HG03139 (cell line): ENCODE data around the gene UTS2B.
A peak's percentile ranks its signal among the peaks of the same experiment; 100 is the strongest.

Experiments
- ATAC-seq: cut with Tn5 transposase; IDR thresholded peaks from one replicate; pipeline ENCODE4 v1.9.1; 2021; ENCODE audit not compliant: unreplicated experiment

UTS2B gene, protein sequence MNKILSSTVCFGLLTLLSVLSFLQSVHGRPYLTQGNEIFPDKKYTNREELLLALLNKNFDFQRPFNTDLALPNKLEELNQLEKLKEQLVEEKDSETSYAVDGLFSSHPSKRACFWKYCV

GRCh38 chr3:191329654-191330529 lies at the start of gene UTS2B:
UTS2B (minus strand) TSS chr3:191330526; CDS start chr3:191282189, 48,337 bp downstream.
- peak; percentile 29 for ATAC-seq

DNA sequence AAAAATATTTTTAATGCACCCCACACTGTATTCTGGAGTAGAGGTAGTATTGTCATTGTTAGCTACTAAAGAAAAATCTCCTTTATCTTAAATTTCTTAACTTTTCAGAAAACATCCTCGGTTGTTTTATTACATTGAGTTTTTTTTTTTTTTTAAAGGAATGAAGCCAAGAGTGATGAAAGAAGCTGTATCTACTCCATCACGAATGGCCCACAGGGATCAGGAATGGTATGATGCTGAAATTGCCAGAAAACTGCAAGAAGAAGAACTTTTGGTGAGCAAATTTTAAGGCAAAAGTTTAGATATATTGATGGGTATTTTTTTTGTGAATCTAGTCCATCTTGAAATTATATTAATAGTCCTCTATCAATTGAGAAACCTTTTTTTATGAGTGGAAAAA lies 49.7 kb upstream of the UTS2B start:
- no peak for ATAC-seq

DNA sequence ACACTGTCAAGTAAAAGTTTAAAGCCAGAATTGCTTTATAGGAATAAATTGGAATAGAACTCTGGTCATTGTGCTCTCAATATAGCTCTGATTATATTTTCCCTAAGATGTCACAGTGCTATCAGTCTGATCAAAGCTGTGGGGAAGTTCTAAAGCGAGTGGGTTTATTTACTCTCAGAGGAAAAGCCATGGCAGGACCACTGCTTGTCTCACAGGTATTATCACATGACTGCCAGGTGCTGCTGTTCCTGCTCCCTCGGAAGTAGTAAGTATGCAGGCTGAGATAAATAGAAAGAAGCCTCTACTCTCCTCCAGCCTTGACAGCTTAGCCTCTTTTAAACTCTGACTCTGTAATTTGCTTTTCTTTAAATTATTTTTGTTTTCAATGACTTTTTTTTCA lies 49.1 kb upstream of the UTS2B start:
- ATAC-seq, result no peak

DNA sequence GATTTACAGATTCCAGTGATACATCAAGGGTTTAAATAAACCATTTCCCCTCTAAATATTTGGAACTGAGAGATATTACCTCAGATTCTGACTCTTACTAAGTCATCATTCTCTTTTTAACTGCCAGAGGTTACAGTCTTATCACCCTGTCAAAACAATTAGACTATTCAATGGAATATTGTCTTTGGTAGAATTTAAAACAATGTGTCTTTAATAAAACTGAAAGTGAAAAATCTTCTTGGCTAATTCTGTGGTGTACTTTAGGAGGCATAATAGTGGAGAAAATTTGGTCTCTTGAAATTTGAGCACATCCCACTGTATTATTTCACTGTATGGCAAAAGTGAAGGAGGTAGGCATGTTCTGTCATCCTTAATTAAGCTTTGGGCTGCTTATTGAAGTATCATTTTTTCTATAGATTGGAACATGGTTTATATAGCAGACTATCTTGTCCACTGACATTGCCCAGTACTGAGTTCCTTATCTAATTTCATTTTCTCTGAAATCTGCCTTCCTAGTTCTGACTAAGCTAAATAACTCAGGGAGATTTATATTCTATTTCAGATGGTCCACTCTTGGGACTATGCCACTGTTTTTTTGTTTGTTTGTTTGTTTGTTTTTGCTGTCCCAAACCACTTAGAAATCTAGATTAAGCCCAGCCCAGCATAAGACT lies 48.0 kb upstream of the UTS2B start:
- ATAC-seq, result no peak

DNA sequence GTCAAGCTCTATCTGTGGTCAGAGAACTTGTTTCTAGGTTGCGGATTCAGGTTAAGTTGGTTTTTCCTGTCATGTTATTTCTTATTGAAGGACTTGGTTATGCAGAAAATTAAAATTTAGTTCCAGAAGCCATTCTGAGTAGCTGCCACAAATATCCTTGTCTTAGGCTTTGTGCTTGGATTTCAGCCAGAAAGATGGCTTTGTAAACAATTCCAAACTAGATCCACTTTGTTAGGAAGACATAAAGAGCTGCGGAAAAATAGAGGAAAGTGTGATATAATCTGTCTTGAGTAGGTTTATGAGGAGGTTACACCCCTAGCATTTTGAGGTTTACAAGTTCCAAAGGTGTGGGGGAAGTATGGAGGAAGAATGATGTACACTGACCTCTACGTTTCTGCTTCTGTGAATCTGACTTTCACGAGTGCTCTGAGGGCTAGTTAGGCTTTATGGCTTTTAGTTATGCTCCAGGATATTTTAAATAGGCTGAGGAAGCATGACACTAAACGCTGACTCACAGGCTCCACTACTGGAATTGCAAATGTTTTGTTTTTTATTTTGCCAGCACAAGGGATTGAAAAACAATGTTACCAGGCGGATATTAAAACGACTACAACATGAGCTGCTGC lies 46.3 kb upstream of the UTS2B start:
- no peak for ATAC-seq

- ATAC-seq, result no peak
These were observed 43.0 kb upstream of the UTS2B start for GRCh38 chr3:191373327-191373726.

- no peak for ATAC-seq
These were observed 41.8 kb upstream of the UTS2B start for GRCh38 chr3:191372122-191372521.

DNA sequence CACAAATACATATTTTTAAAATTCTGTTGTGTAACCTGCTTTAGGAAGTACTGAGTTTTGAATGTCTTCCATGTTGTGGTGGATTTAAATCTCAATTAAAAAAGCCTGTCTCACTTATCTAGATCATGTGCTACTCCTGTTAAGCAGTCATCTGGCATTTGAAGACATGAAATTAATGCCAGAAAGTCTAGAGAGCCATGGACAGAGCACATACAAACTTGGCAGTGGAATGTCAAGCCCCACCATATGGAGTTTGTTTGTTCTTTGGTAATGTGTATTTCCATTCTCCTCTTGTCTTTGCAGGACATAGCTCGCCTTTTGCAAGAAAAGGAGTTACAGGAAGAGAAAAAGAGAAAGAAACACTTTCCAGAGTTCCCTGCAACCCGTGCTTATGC lies 39.3 kb upstream of the UTS2B start:
- no peak for ATAC-seq

- no peak for ATAC-seq
These were observed 38.7 kb upstream of the UTS2B start for GRCh38 chr3:191368755-191369615.

DNA sequence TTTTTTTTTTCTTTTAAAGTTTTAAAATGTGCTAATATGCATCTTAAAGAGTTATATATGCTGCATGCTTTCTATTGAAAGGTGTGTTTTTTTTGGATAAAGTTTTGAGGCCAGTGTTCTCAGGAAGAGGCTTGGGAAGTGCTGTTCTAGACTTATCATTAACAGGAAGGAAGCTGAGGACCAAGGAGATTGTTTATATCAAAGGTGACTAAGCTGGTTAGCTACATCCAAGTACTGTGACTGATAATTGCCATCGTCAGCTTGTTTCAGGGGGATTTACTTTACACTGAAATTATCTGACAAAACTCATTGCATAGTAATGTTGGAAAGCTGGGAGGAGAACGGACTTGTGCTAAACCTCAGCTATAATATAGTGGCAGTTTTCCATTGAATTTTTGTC lies 36.3 kb upstream of the UTS2B start:
- no peak for ATAC-seq

- no peak for ATAC-seq
These were observed 32.9 kb upstream of the UTS2B start for GRCh38 chr3:191363221-191363620.

DNA sequence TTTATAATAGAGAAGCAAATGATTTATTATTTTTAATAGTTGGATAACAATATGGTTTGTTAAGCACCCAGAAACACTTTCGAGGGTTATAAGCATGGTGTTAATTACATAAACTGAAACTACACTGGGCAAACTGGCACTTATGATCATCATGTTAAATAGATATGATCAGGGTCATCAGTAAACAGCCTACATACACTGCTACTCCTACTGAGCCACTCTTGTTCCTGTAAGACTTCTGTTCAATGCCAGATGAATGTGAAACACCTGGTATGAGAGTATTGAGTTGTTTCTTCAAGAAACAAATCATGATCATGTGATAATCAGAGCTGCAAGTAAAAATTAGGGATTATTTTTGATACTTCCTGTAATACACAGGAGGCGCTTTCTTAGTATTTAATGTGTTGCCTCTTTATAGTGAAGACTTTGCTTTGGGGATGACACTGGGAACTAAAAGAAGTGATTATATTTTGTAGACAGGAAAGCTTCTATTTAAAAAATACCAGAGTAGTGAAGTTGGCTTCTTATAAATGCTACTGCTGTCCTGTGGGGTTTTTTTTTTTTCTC lies 32.3 kb upstream of the UTS2B start:
- no peak for ATAC-seq

GRCh38 chr3:191362037-191362436 lies 31.7 kb upstream of the UTS2B start:
- ATAC-seq, result no peak

DNA sequence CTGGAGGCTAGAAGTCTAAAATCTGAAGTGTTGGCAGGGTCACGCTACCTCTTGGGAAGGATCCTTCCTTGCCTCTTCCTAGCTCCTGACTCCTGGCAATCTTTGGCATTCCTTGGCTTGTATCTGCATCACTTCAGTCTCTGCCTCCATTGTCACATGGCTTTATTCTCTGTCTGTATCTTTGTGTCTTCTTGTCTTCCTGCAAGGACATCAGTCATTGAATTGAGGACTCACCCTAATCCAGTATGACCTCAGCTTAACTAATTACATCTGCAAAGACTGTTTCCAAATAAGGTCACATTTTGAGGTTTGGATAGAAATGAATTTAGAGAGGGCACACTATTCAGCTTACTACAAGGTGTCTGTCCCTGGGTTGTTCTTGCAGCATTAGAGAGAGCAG lies 31.1 kb upstream of the UTS2B start:
- ATAC-seq, result no peak

- ATAC-seq, result no peak
These were observed 30.3 kb upstream of the UTS2B start for GRCh38 chr3:191360620-191361019.

- no peak for ATAC-seq
These were observed 28.6 kb upstream of the UTS2B start for GRCh38 chr3:191358929-191359328.

GRCh38 chr3:191357909-191358308 lies 27.6 kb upstream of the UTS2B start:
- no peak for ATAC-seq

- ATAC-seq, result no peak
These were observed 26.5 kb upstream of the UTS2B start for GRCh38 chr3:191356631-191357439.

DNA sequence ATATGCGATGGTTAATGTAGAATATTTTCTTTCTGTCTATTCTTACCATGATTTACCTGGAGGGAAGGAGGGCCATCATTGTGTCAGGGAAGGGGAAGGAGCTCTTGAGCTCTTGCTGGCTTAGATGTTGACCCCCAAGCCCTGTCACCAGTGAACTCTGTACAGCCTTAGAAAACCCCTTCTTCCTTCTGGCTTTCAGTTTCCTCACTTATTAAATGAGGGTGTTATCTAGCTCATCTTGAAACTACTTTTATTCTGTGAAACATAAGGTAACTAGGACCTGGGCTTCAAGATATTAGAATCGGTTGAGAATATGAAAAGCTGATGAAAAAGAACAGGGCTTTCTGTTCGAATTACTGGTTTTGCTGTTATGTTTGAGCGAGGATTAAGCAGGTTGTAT lies 25.1 kb upstream of the UTS2B start:
- peak; percentile 70 for ATAC-seq
